Neural cell (in vitro differentiated cells): ENCODE measurements around the gene MEGF11.

Source experiments
- EP300 ChIP-seq: fragments of 450-650 bp; conservative IDR thresholded peaks from 2 replicates; pipeline ENCODE4 v1.6.1; 2014; ENCODE audit warnings: antibody characterized with exemption, mild to moderate bottlenecking, moderate library complexity; ENCODE audit not compliant: poor library complexity, severe bottlenecking
- EZH2 ChIP-seq: fragments of 200-600, 300-800 bp; shearing (Covaris generic), sonication (generic); IDR thresholded peaks from 2 replicates; pipeline ENCODE4 v1.6.1; 2014; ENCODE audit warnings: antibody characterized with exemption, low read length, borderline replicate concordance, mild to moderate bottlenecking; ENCODE audit not compliant: insufficient read depth, poor library complexity, severe bottlenecking
- MXI1 ChIP-seq: fragments of 450-650 bp; conservative IDR thresholded peaks from 2 replicates; pipeline ENCODE4 v1.6.1; 2014; ENCODE audit warnings: antibody characterized with exemption, mild to moderate bottlenecking; ENCODE audit not compliant: poor library complexity, severe bottlenecking
- POLR2AphosphoS5 ChIP-seq: IDR thresholded peaks from 2 replicates; pipeline ENCODE4 v1.6.1; 2012
- RAD21 ChIP-seq: fragments of 450-650 bp; conservative IDR thresholded peaks from 2 replicates; pipeline ENCODE4 v1.6.1; 2014; ENCODE audit warnings: antibody characterized with exemption, mild to moderate bottlenecking, moderate library complexity
- TAF1 ChIP-seq: IDR thresholded peaks from 2 replicates; pipeline ENCODE4 v1.6.1; 2012; ENCODE audit warnings: low read depth
- TF ChIP-seq, protein P1 (sequence below): fragments of 450-650 bp; IDR thresholded peaks from 2 replicates; pipeline ENCODE4 v1.5.1; 2014; ENCODE audit warnings: antibody characterized with exemption, mild to moderate bottlenecking, moderate library complexity; ENCODE audit not compliant: poor library complexity, severe bottlenecking
- TF ChIP-seq, protein P2 (sequence below): IDR thresholded peaks from 2 replicates; pipeline ENCODE4 v1.6.1; 2012; ENCODE audit warnings: borderline replicate concordance

DNA sequence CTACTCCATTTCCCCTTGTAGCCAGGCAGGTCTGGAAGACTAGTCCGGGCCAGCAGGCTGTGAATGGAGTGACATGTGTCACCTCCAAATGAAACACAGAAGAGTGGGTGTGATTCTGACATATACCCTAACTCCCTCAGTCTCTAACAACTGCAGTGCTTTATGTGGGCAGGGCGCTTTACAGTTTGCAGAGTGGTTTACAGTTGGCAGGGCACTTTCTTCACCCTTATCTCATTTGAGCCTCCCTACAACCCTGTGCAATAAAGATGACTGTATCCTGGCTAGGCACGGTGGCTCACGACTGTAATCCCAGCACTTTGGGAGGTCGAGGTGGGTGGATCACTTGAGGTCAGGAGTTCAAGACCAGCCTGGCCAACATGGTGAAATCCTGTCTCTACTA, 208.0 kb downstream of the MEGF11 start:
- TF ChIP-seq, protein P1, sequence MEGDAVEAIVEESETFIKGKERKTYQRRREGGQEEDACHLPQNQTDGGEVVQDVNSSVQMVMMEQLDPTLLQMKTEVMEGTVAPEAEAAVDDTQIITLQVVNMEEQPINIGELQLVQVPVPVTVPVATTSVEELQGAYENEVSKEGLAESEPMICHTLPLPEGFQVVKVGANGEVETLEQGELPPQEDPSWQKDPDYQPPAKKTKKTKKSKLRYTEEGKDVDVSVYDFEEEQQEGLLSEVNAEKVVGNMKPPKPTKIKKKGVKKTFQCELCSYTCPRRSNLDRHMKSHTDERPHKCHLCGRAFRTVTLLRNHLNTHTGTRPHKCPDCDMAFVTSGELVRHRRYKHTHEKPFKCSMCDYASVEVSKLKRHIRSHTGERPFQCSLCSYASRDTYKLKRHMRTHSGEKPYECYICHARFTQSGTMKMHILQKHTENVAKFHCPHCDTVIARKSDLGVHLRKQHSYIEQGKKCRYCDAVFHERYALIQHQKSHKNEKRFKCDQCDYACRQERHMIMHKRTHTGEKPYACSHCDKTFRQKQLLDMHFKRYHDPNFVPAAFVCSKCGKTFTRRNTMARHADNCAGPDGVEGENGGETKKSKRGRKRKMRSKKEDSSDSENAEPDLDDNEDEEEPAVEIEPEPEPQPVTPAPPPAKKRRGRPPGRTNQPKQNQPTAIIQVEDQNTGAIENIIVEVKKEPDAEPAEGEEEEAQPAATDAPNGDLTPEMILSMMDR = no peak
- TF ChIP-seq POLR2AphosphoS5 = no peak
- TF ChIP-seq EP300 = no peak
- TF ChIP-seq TAF1 = no peak
- no peak for TF ChIP-seq EZH2
- no peak for TF ChIP-seq RAD21
- TF ChIP-seq, protein P2, sequence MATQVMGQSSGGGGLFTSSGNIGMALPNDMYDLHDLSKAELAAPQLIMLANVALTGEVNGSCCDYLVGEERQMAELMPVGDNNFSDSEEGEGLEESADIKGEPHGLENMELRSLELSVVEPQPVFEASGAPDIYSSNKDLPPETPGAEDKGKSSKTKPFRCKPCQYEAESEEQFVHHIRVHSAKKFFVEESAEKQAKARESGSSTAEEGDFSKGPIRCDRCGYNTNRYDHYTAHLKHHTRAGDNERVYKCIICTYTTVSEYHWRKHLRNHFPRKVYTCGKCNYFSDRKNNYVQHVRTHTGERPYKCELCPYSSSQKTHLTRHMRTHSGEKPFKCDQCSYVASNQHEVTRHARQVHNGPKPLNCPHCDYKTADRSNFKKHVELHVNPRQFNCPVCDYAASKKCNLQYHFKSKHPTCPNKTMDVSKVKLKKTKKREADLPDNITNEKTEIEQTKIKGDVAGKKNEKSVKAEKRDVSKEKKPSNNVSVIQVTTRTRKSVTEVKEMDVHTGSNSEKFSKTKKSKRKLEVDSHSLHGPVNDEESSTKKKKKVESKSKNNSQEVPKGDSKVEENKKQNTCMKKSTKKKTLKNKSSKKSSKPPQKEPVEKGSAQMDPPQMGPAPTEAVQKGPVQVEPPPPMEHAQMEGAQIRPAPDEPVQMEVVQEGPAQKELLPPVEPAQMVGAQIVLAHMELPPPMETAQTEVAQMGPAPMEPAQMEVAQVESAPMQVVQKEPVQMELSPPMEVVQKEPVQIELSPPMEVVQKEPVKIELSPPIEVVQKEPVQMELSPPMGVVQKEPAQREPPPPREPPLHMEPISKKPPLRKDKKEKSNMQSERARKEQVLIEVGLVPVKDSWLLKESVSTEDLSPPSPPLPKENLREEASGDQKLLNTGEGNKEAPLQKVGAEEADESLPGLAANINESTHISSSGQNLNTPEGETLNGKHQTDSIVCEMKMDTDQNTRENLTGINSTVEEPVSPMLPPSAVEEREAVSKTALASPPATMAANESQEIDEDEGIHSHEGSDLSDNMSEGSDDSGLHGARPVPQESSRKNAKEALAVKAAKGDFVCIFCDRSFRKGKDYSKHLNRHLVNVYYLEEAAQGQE = no peak
- TF ChIP-seq MXI1 = no peak
